A172 (cell line): Measurements from ENCODE around the gene OR10D3. TPM values are rescaled to one million over a fixed set of nuclear protein-coding genes. Genes with fewer than 3 reads are reported as not detected.

ENCODE experiments used
- total RNA-seq: library from RNA; depleted of rRNA; stranded (reverse); fragments of >200 nt; shearing (Covaris generic); gene quantifications from 2 replicates; pipeline ENCODE4 v1.2.3, GENCODE V29; 2014; rRNA removed

OR10D3 gene
- total RNA-seq, 1 experiment from 2014 or later = not detected

Other genes starting within 250 kb of the OR10D3 start
- not detected in 2 replicates for gene OR4D5, start 243.7 kb upstream of the OR10D3 start, total RNA-seq
- not detected in 2 replicates for gene OR6T1, start 239.5 kb upstream of the OR10D3 start, total RNA-seq
- gene OR10S1, start 205.6 kb upstream of the OR10D3 start, total RNA-seq = not detected in 2 replicates
- not detected in 2 replicates for gene OR10G6, start 188.2 kb upstream of the OR10D3 start, total RNA-seq
- not detected in 2 replicates for gene OR10G4, start 170.3 kb upstream of the OR10D3 start, total RNA-seq
- gene OR10G9, start 160.3 kb upstream of the OR10D3 start, total RNA-seq = not detected in 2 replicates
- not detected in 2 replicates for gene OR10G8, start 156.5 kb upstream of the OR10D3 start, total RNA-seq
- not detected in 2 replicates for gene OR10G7, start 142.0 kb upstream of the OR10D3 start, total RNA-seq
- gene VWA5A, start 67.9 kb upstream of the OR10D3 start, total RNA-seq = 1.1 and 2.1 TPM in 2 replicates
- not detected in 2 replicates for gene OR8G1, start 57.8 kb downstream of the OR10D3 start, total RNA-seq
- gene OR8G5, start 73.0 kb downstream of the OR10D3 start, total RNA-seq = not detected in 2 replicates
- not detected in 2 replicates for gene OR8D1, start 130.6 kb downstream of the OR10D3 start, total RNA-seq
- not detected in 2 replicates for gene OR8D2, start 136.9 kb downstream of the OR10D3 start, total RNA-seq
- not detected in 2 replicates for gene OR8B2, start 201.2 kb downstream of the OR10D3 start, total RNA-seq
- not detected in 2 replicates for gene OR8B3, start 215.7 kb downstream of the OR10D3 start, total RNA-seq
- gene OR8B4, start 241.5 kb downstream of the OR10D3 start, total RNA-seq = not detected in 2 replicates